ENCODE measurements around the gene PLEKHG3. TPM values are rescaled to one million over a fixed set of nuclear protein-coding genes. Genes with fewer than 3 reads are reported as not detected.

PLEKHG3 gene
- total and polyA plus RNA-seq, 2 of the 4 experiments (the other 2 are of a cell fraction) = 8.2 to 8.4 TPM

DNA sequence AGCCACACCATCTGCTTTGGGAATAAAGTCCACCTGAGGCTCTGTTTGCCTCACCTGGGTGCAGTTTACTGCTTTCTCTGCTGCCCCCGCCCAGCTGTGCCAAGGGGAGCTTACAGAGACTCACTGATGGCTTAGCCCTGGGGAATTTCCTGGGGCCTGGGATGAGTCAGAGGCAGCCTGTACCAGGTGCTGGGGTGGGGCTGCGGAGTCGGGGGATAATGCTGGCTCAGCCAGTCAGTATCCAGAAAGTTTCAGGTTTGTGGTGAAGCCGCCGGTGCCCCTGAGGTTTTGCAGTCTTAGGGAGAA, 22.3 kb downstream of the PLEKHG3 start:
- Histone ChIP-seq H2BK5ac (ENCODE audit: low read depth, low read length, poor library complexity, severe bottlenecking) (no peak overlapping the region), H3K4me1 (ENCODE audit: control insufficient read depth, insufficient read depth, low read length) (peaks cover 2% of the 10 kb centered on the region), H3K23ac (ENCODE audit: low read depth, low read length) (no peak overlapping the region), H3K9ac (ENCODE audit: low read depth, low read length) (no peak overlapping the region), H3K18ac (ENCODE audit: low read depth, low read length) (no peak overlapping the region), H2AK9ac (replicated peaks; ENCODE audit: low read depth, low read length, poor library complexity) (peak overlapping the region; percentile 51), H2BK20ac (ENCODE audit: low read depth, low read length) (no peak overlapping the region), H2AK5ac (ENCODE audit: low read depth, low read length) (no peak overlapping the region), H3K27ac (ENCODE audit: insufficient read depth, low read length) (no peak overlapping the region), H4K8ac (ENCODE audit: low read depth in 2 of 2, low read length in 2 of 2) (no peak overlapping the region), H2AFZ (replicated peaks; ENCODE audit: low read length, poor library complexity) (no peak overlapping the region), H4K91ac (ENCODE audit: insufficient read depth, low read depth, low read length) (no peak overlapping the region), H3K79me1 (ENCODE audit: low read depth in 1 of 2, low read length in 2 of 2) (peaks cover 0 to 7% of the 10 kb centered on the region in 2 experiments; a peak in 2 of 4 replicates), H3K9me1 (ENCODE audit: insufficient read depth, low read length) (peaks cover 4% of the 10 kb centered on the region; the same call in 1 of the 2 replicates), H3K4me3 (ENCODE audit: insufficient read depth, low read depth, low read length) (no peak overlapping the region), H3K4ac (ENCODE audit: low read depth, low read length) (no peak overlapping the region), H3K27me3 (ENCODE audit: control insufficient read depth, insufficient read depth, low read length) (no peaks in the 10 kb centered on the region), H4K5ac (ENCODE audit: low read depth, low read length) (no peak overlapping the region), H2BK120ac (ENCODE audit: low read depth, low read length) (no peak overlapping the region), H3K9me3 (ENCODE audit: control insufficient read depth, insufficient read depth, low read length) (no peaks in the 10 kb centered on the region), H4K20me1 (ENCODE audit: insufficient read depth, low read length) (no peaks in the 10 kb centered on the region), H3K36me3 (ENCODE audit: control insufficient read depth, insufficient read depth, low read length) (peaks cover 15% of the 10 kb centered on the region), H3K4me2 (ENCODE audit: low read depth, low read length) (no peak overlapping the region), H2BK15ac (ENCODE audit: low read depth, low read length) (no peak overlapping the region), H3K56ac (ENCODE audit: extremely low read depth, insufficient read depth, low read length) (no peak overlapping the region), H3K14ac (replicated peaks; ENCODE audit: low read depth, low read length) (no peak overlapping the region)
- ATAC-seq (ENCODE audit: low read depth) = peak; percentile 35; the same call in 1 of the 2 replicates
- intact Hi-C loops (cut with micrococcal nuclease) = no loop called here
- POLR2A ChIA-PET (ENCODE audit: unreplicated experiment) = no interaction called here
- dilution Hi-C loops (cut with HindIII; ENCODE audit: low sequenced_read_pairs, unreplicated experiment) = no loop called here
- in situ Hi-C loops (cut with MboI; ENCODE audit: low sequenced_read_pairs) = no loop called here
- DNase-seq = peak; percentile 60
- BruUV-seq (replicated peaks) = no TSS peak
- WGBS, 2 experiments (ENCODE audit: extremely low coverage in 2 of 2, insufficient read length in 1 of 2) = 20% methylated on average over 1 of the region's 5 CpGs; no CpG with 5 or more reads in 1 of the 2 experiments
- TF ChIP-seq CEBPB (IDR thresholded peaks at IDR 0.05; ENCODE audit: low read depth, low read length) (no peak), FOS (IDR thresholded peaks at IDR 0.05; ENCODE audit: low read depth, low read length) (0 out of 2 replicates have a peak, but pooled peaks have one; percentile 3), CHD1 (IDR thresholded peaks at IDR 0.05; ENCODE audit: low read depth, low read length) (no peak)
- TF ChIP-seq, protein P1, sequence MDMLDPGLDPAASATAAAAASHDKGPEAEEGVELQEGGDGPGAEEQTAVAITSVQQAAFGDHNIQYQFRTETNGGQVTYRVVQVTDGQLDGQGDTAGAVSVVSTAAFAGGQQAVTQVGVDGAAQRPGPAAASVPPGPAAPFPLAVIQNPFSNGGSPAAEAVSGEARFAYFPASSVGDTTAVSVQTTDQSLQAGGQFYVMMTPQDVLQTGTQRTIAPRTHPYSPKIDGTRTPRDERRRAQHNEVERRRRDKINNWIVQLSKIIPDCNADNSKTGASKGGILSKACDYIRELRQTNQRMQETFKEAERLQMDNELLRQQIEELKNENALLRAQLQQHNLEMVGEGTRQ (IDR thresholded peaks at IDR 0.05; ENCODE audit: low read depth, low read length) = no peak
- CTCF ChIA-PET = no interaction called here
